Stimulated activated CD8-positive, alpha-beta memory T cell treated with anti-CD3 and anti-CD28 coated beads, Interleukin-4, amount 100 ng/mL, for 1 hour (primary cell): Measurements from ENCODE around the gene PPM1L.
"Not testable (repeated sequence)": the region's sequence is repeated elsewhere in the genome, so short reads cannot be mapped to it uniquely, and the experiment has no call there.

Source experiments
- DNase-seq, 2 donors: peaks; one replicate each; pipeline ENCODE4 v3.0.0-alpha.2; 2020; ENCODE audit warnings: low read depth in 2 of 2, low spot score in 1 of 2

PPM1L gene

GRCh38 chr3:160981217-160981938 lies 225.3 kb downstream of the PPM1L start:
- no peak for DNase-seq

GRCh38 chr3:160982491-160982890 lies 226.5 kb downstream of the PPM1L start:
- no peak for DNase-seq

- not testable (repeated sequence) for DNase-seq
Measured at GRCh38 chr3:160983900-160984299, 227.9 kb downstream of the PPM1L start.

- no peak for DNase-seq
Measured at GRCh38 chr3:160986069-160986468, 230.0 kb downstream of the PPM1L start.

GRCh38 chr3:160987982-160988964 lies 232.2 kb downstream of the PPM1L start:
- DNase-seq, result no peak

GRCh38 chr3:160990446-160990845 lies 234.4 kb downstream of the PPM1L start:
- DNase-seq, result no peak

GRCh38 chr3:160992712-160993111 lies 236.7 kb downstream of the PPM1L start:
- no peak for DNase-seq

- no peak for DNase-seq
Measured at GRCh38 chr3:160996811-160997210, 240.8 kb downstream of the PPM1L start.

GRCh38 chr3:160998581-160998980 lies 242.6 kb downstream of the PPM1L start:
- DNase-seq, result no peak

- no peak for DNase-seq
Measured at GRCh38 chr3:160999274-160999673, 243.2 kb downstream of the PPM1L start.

GRCh38 chr3:161008086-161008485 lies 252.1 kb downstream of the PPM1L start:
- no peak for DNase-seq

- not testable (repeated sequence) for DNase-seq
Measured at GRCh38 chr3:161010151-161010550, 254.1 kb downstream of the PPM1L start.

- DNase-seq, result no peak
Measured at GRCh38 chr3:161014843-161015749, 259.1 kb downstream of the PPM1L start.

- no peak for DNase-seq
Measured at GRCh38 chr3:161016417-161017313, 260.6 kb downstream of the PPM1L start.

- no peak for DNase-seq
Measured at GRCh38 chr3:161017971-161018370, 261.9 kb downstream of the PPM1L start.

GRCh38 chr3:161020256-161020655 lies 264.2 kb downstream of the PPM1L start:
- DNase-seq, result no peak

- no peak for DNase-seq
Measured at GRCh38 chr3:161025911-161026310, 269.9 kb downstream of the PPM1L start.

GRCh38 chr3:161026612-161027510 lies 270.8 kb downstream of the PPM1L start:
- DNase-seq, result no peak

GRCh38 chr3:161028555-161029153 lies 272.6 kb downstream of the PPM1L start:
- no peak for DNase-seq
